Lower lobe of right lung (tissue), 2 donors: Measurements from ENCODE around the gene FHIT. TPM values are rescaled to one million over a fixed set of nuclear protein-coding genes. Genes with fewer than 3 reads are reported as not detected.

Experiments
- ATAC-seq, 2 donors: fragments of 200-7000 bp; cut with Tn5 transposase; one replicate each; pipeline ENCODE4 v1.9.1; 2020 to 2022; ENCODE audit warnings: mild to moderate bottlenecking in 2 of 2, moderate library complexity in 2 of 2
- DNase-seq: peaks from one replicate; pipeline ENCODE4 v3.0.0-alpha.2; 2020
- H3K27ac ChIP-seq: fragments of 200-600 bp; one replicate; pipeline ENCODE4 v1.8.0; 2022
- H3K27me3 ChIP-seq: fragments of 200-600 bp; one replicate; pipeline ENCODE4 v1.8.0; 2022; ENCODE audit warnings: low read depth
- H3K36me3 ChIP-seq: fragments of 200-600 bp; one replicate; pipeline ENCODE4 v1.8.0; 2022; ENCODE audit warnings: mild to moderate bottlenecking
- H3K4me1 ChIP-seq: fragments of 200-600 bp; one replicate; pipeline ENCODE4 v1.8.0; 2022
- H3K4me3 ChIP-seq: fragments of 200-600 bp; one replicate; pipeline ENCODE4 v1.8.0; 2022; ENCODE audit warnings: mild to moderate bottlenecking
- H3K9me3 ChIP-seq: fragments of 200-600 bp; one replicate; pipeline ENCODE4 v1.8.0; 2022
- CTCF ChIP-seq: fragments of 200-600 bp; IDR thresholded peaks from one replicate; pipeline ENCODE4 v1.8.0; 2022; ENCODE audit warnings: antibody characterized with exemption, mild to moderate bottlenecking
- intact Hi-C: fragments of 100-400 bp; cut with DNase I; formaldehyde crosslinking; loops from one replicate; pipeline ENCODE4 v1.11.0; 2022
- long read RNA-seq: library from polyadenylated mRNA; unstranded; transcript quantifications from one replicate; pipeline ENCODE4 v2.0.0, GENCODE V29; 2021
- total RNA-seq: library from RNA; stranded (reverse); fragmentation: NEBNext Ultra II Directional; extraction: Animal tissue kit (Norgen Biotek cat#: 25700); gene quantifications from one replicate; pipeline ENCODE4 v1.2.1, GENCODE V29; 2021
- donor health status: DM: no; HTN: yes; CAD: no; lungs with severe emphysema.

The FHIT gene
- total RNA-seq = 10.3 TPM
- long read RNA-seq, partial matches to known transcripts = 0 of 14 reads
- long read RNA-seq, other reads (novel, unspliced or antisense) = 14 of 14 reads

DNA sequence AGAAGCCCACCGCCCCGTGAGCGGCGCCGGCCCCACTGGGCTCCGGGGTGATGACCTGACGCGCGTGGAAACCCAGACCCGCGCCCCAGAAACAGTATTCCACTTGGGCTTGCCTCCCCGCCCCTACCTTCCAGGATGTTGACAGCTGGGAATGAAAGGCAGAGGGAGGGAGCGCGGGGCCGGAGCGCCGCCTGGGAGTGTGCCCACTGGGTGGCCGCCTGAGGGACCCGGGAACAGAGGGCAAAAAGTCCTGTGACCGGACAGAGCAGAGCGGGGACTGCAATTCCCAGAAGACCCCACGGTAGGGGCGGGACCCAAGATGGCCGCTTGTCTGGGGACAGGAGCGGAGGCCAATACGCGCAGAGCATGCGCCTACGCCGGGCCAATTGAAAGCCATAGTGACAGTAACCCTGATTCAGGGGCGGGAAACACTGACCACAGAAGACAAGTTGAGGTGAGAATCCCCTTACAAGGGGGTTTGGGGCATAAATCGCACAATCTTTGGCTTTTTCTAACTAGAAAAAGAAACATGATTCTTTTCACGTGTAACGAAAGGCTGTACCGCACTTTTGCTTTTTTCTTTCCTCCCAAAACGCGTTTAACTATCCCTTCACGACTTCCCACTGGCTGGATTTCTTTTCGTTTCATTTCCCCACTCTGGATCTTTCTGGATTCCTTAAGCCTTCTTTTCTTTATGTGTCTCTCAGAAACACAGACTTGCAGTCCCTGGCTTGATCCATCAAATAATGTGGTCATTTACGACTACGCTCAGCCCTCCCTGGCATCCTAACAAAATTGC, at the start of gene FHIT:
Gene FHIT, minus strand, starts transcription at position 279 of the 799 bp plus-strand sequence.
- intact Hi-C loops = no loop called here
- Histone ChIP-seq H3K36me3 (no peaks in the 10 kb centered on the region), H3K27ac (peak within 1 kb of the TSS; percentile 82), H3K27me3 (no peaks in the 10 kb centered on the region), H3K4me1 (peaks cover 16% of the 10 kb centered on the region), H3K9me3 (no peaks in the 10 kb centered on the region), H3K4me3 (peak within 1 kb of the TSS; percentile 85)
- no peak for TF ChIP-seq CTCF
- DNase-seq = peak; percentile 97
- peak; percentile 98 for ATAC-seq

DNA sequence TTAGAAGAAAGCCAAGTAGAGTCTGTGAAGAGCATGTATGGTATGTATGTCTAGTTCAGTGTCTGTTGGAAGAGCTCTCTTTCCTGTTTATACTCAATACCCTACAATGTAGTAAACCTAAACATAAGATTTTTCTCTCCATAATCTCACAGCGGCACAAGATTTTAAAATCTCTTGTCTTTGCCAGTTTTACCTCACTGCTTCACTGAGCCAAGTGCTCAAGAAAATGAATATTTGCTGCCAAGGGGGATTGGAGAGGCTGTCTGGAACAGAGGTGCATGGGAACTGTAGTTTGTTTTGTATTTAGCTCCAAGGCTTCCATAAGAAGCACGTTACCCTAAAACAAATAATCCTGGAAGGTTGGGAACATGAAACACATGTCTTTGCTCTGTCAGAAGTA, 49.5 kb upstream of the FHIT start:
- Histone ChIP-seq H3K36me3 (no peaks in the 10 kb centered on the region), H3K27me3 (no peaks in the 10 kb centered on the region), H3K27ac (no peak overlapping the region), H3K4me1 (no peaks in the 10 kb centered on the region), H3K4me3 (no peak overlapping the region), H3K9me3 (no peaks in the 10 kb centered on the region)
- intact Hi-C loops = no loop called here
- ATAC-seq = no peak
- no peak for TF ChIP-seq CTCF
- DNase-seq = no peak

GRCh38 chr3:61300006-61300380, 48.7 kb upstream of the FHIT start:
- Histone ChIP-seq H3K4me1 (no peaks in the 10 kb centered on the region), H3K4me3 (no peak overlapping the region), H3K9me3 (no peaks in the 10 kb centered on the region), H3K27me3 (no peaks in the 10 kb centered on the region), H3K27ac (no peak overlapping the region), H3K36me3 (no peaks in the 10 kb centered on the region)
- ATAC-seq (no peak), DNase-seq (no peak)
- no peak for TF ChIP-seq CTCF
- intact Hi-C loops = no loop called here

DNA sequence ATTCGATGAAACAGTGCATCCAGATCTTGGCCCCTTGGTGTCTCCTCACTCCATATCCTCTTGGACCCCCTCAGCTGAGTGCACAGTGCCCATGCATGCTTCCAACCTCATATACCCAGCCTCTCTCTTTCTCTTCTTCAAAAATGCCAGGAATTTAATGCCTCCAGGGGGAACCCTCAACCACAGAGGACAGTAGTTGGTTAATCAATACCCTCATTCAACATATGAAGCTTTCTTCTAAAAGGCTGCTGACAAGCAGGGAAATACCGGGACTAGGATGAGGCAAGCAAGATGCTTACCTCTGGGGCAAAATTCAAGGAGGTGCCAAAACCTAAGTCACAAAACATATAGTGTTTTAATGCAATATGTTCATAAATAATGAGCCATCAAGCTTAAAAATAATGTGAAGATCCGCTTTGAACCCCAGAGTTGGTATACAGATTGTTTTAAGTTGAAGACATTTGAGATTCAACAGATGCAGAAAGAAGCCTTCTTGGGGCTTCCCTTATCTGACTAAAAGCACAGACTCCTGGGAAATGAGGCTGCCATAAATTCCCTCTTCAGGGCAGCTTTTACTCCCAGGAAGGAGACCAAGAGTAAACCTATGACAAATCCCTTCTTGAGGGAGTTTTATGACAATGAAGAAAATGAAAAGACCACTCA, 48.2 kb upstream of the FHIT start:
- intact Hi-C loops = no loop called here
- no peak for DNase-seq
- Histone ChIP-seq H3K9me3 (no peaks in the 10 kb centered on the region), H3K27ac (no peak overlapping the region), H3K36me3 (no peaks in the 10 kb centered on the region), H3K4me1 (no peaks in the 10 kb centered on the region), H3K4me3 (no peak overlapping the region), H3K27me3 (no peaks in the 10 kb centered on the region)
- TF ChIP-seq CTCF = no peak
- no peak for ATAC-seq

DNA sequence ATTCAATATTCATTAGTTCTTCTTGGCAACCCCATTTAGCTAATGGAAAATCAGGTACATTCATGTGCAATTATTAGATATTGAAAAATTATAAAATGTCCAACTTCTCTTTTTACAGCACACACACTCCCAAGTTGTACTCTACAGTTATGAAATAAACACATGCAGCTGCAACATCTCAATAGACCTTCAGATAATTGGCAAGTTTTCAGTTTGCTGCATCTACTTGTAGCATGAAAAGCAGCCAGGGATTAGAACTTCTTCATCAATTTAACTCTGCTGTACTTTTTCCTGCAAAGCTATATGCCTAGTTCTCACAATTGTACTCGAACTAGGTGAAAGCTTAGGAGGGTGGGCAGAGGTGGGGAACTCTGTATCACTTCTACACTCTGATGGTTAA, 46.6 kb upstream of the FHIT start:
- no peak overlapping the region for H3K27ac ChIP-seq
- TF ChIP-seq CTCF = no peak
- H3K27me3 ChIP-seq = no peaks in the 10 kb centered on the region
- no peak overlapping the region for H3K4me3 ChIP-seq
- no peaks in the 10 kb centered on the region for H3K4me1 ChIP-seq
- ATAC-seq (no peak), DNase-seq (no peak)
- H3K36me3 ChIP-seq = no peaks in the 10 kb centered on the region
- intact Hi-C loops = no loop called here
- H3K9me3 ChIP-seq = no peaks in the 10 kb centered on the region
